RCC 7860 (cell line): Measurements from ENCODE around the gene NSRP1.
"Not testable (repeated sequence)": the region's sequence is repeated elsewhere in the genome, so short reads cannot be mapped to it uniquely, and the experiment has no call there.

ENCODE experiments used
- DNase-seq: peaks from one replicate; pipeline ENCODE4 v3.0.0-alpha.2; 2015; ENCODE audit warnings: low spot score
- FAIRE-seq: peaks from 2 replicates; lab custom pipeline; 2012; peaks lifted over from hg19 to GRCh38; lab: Jason Lieb, UNC

Gene NSRP1

GRCh38 chr17:30219833-30220232 lies 103.2 kb downstream of the NSRP1 start:
- no peak for FAIRE-seq
- no peak for DNase-seq

GRCh38 chr17:30220414-30220813 lies 103.8 kb downstream of the NSRP1 start:
- FAIRE-seq (no peak), DNase-seq (no peak)

GRCh38 chr17:30221346-30221745 lies 104.7 kb downstream of the NSRP1 start:
- DNase-seq: no peak
- no peak for FAIRE-seq

GRCh38 chr17:30222251-30222650 lies 105.6 kb downstream of the NSRP1 start:
- no peak for FAIRE-seq
- DNase-seq: no peak

GRCh38 chr17:30222721-30223175 lies 106.1 kb downstream of the NSRP1 start:
- FAIRE-seq (no peak), DNase-seq (no peak)

- no peak for FAIRE-seq
- DNase-seq: no peak
These were observed 107.9 kb downstream of the NSRP1 start for GRCh38 chr17:30224419-30224960.

- FAIRE-seq: no peak
- no peak for DNase-seq
These were observed 108.5 kb downstream of the NSRP1 start for GRCh38 chr17:30225112-30225511.

- FAIRE-seq (no peak), DNase-seq (no peak)
These were observed 109.4 kb downstream of the NSRP1 start for GRCh38 chr17:30225919-30226553.

GRCh38 chr17:30226878-30227277 lies 110.3 kb downstream of the NSRP1 start:
- FAIRE-seq (no peak), DNase-seq (no peak)

GRCh38 chr17:30228011-30228410 lies 111.4 kb downstream of the NSRP1 start:
- DNase-seq (no peak), FAIRE-seq (no peak)

GRCh38 chr17:30229012-30229411 lies 112.4 kb downstream of the NSRP1 start:
- no peak for DNase-seq
- no peak for FAIRE-seq

GRCh38 chr17:30230009-30230408 lies 113.4 kb downstream of the NSRP1 start:
- not testable (repeated sequence) for FAIRE-seq, DNase-seq

- FAIRE-seq (no peak), DNase-seq (no peak)
These were observed 114.0 kb downstream of the NSRP1 start for GRCh38 chr17:30230596-30231125.

- no peak for FAIRE-seq
These were observed 115.6 kb downstream of the NSRP1 start for GRCh38 chr17:30232015-30232823.

GRCh38 chr17:30232824-30233427 lies 116.3 kb downstream of the NSRP1 start:
- DNase-seq (no peak), FAIRE-seq (no peak)

More at GRCh38 chr17:30232015-30232823, 115.6 kb downstream of the NSRP1 start:
- DNase-seq: no peak

- FAIRE-seq (no peak), DNase-seq (no peak)
These were observed 117.7 kb downstream of the NSRP1 start for GRCh38 chr17:30234296-30234695.

GRCh38 chr17:30234964-30235363 lies 118.3 kb downstream of the NSRP1 start:
- FAIRE-seq (no peak), DNase-seq (no peak)

- DNase-seq (no peak), FAIRE-seq (no peak)
These were observed 119.0 kb downstream of the NSRP1 start, which contains the start of gene SLC6A4 for GRCh38 chr17:30235386-30236296. Gene SLC6A4, minus strand, starts transcription at chr17:30235697. Its CDS starts 13,739 bp downstream, at chr17:30221958.
